ENCODE measurements around the gene GNB2. TPM values are rescaled to one million over a fixed set of nuclear protein-coding genes. Genes with fewer than 3 reads are reported as not detected.
"Not testable (repeated sequence)": the region's sequence is repeated elsewhere in the genome, so short reads cannot be mapped to it uniquely, and the experiment has no call there.

The GNB2 gene
- total RNA-seq, 1 donor from 2014 or later: 115 TPM

DNA sequence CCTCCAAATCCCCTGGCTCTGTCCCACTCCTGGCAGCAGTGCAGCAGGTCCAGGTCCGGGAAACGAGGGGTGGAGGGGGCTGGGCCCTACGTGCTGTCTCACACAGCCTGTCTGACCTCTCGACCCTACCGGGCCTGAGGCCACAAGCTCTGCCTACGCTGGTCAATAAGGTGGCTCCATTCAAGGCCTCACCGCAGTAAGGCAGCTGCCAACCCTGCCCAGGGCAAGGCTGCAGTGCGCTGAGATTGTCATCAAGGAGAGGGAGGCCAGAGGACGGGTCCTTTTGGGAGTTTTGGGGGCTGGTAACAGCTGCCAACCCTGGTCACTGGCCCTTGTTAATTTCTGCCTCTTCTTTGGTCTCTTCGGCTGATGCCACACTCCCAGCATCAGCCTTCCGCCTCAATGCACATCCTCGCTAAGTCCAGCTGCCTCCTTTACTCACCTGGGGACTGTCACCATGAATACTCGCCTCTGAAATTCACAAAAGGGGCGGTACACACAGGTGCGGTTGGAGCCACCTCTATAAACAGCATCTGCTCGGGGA, 50.3 kb downstream of the GNB2 start:
- no peak for DNase-seq (ENCODE audit: low read depth, low spot score)

DNA sequence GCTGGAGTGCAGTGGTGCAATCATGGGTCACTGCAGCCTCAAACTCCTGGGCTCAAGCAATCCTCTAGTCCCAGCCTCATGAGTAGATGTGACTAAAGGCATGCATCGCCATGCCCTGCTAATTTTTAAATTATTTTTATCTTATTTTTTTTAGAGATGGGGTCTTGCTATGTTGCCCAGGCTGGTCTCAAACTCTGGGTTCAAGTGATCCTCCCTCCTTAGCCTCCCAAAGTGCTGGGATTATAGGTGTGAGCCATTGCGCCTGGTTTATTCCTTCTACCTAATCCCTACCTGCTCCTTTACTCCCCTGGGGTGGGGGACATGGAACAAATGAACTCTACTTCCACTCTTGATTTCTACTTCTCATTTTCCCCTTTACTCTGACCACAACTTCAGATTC, 50.8 kb downstream of the GNB2 start:
- not testable (repeated sequence) for DNase-seq (ENCODE audit: low read depth, low spot score)

DNA sequence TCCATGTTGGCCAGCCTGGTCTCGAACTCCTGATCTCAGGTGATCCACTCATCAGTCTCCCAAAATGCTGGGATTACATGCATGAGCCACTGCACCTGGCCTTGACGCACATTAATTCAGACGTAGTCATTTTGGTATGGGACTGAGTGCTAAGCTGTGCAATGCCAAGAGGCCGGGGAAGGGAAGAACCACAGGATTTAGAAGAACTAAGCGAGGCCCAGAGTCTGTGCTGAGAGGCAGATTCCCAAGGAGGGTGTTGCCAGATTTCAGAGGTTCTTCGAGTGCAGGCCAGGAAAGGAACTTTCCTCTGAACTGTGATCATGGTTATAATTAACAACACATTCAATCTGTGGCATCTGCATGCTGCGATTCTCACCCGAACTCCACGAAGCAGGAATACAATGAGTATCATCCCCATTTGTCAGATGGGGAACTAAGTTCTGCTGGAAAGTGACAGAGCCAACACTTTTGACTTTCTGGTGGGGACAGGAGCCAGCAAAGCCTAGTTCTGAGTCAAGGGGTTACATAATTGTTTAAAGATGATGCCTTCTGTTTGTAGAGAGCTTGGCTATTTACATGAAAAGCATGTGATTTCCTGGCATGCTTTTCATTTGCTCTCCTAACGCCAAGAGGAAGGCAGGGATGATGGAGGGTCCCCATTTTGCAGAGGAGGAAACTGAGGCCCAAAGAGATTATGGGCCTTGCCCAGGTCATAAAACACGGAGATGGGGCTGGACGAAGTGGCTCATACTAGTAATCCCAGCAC, 53.6 kb downstream of the GNB2 start:
- DNase-seq (ENCODE audit: low read depth, low spot score): no peak

DNA sequence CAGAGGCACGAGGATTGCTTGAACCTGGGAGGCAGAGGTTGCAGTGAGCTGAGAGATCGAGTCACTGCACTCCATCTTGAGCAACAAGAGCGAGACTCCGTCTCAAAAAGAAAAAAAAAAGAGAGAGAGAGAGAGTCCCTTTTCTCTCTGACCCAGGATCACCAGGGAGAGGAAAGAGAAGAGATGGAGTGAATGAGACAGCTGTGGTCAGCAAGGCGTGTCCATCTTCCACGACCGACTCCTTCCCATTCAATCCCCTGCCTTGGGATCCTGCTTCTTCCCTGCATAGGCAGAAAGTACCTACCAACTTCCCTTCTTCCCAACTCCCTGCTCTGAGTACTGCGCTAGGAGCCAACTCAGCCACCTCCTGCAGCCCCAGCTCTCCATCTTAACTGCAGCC, 54.7 kb downstream of the GNB2 start:
- DNase-seq (ENCODE audit: low read depth, low spot score): no peak

Other genes with a start within 250 kb of the GNB2 start
- 0.42 and 0.53 TPM in 2 replicates for gene ZCWPW1, start 245.0 kb upstream of the GNB2 start, total RNA-seq
- 48.3 and 50.6 TPM in 2 replicates for gene MEPCE, start 243.9 kb upstream of the GNB2 start, total RNA-seq
- gene PPP1R35, start 237.2 kb upstream of the GNB2 start, total RNA-seq: 26.1 and 30.5 TPM in 2 replicates
- 1.2 TPM in 2 replicates for gene SPACDR, start 209.5 kb upstream of the GNB2 start, total RNA-seq
- 31.1 and 35.0 TPM in 2 replicates for gene TSC22D4, start 194.5 kb upstream of the GNB2 start, total RNA-seq
- 2.0 and 4.2 TPM in 2 replicates for gene NYAP1, start 189.8 kb upstream of the GNB2 start, total RNA-seq
- 27.1 and 36.5 TPM in 2 replicates for gene AGFG2, start 134.5 kb upstream of the GNB2 start, total RNA-seq
- gene SAP25, start 99.8 kb upstream of the GNB2 start, total RNA-seq: 0.11 TPM in 1 of 2 replicates, not detected in the other
- 7.3 and 9.6 TPM in 2 replicates for gene LRCH4, start 87.6 kb upstream of the GNB2 start, total RNA-seq
- gene FBXO24, start 87.4 kb upstream of the GNB2 start, total RNA-seq: 0.07 and 0.74 TPM in 2 replicates
- gene PCOLCE, start 71.4 kb upstream of the GNB2 start, total RNA-seq: 0.35 and 0.53 TPM in 2 replicates
- gene MOSPD3, start 61.2 kb upstream of the GNB2 start, total RNA-seq: 4.3 and 4.6 TPM in 2 replicates
- gene TFR2, start 32.2 kb upstream of the GNB2 start, total RNA-seq: 0.33 and 0.85 TPM in 2 replicates
- not detected in 2 replicates for gene ACTL6B, start 17.3 kb upstream of the GNB2 start, total RNA-seq
- 15.8 TPM in 2 replicates for gene GIGYF1, start 20.5 kb downstream of the GNB2 start, total RNA-seq
- gene POP7, start 32.4 kb downstream of the GNB2 start, total RNA-seq: 54.5 and 54.6 TPM in 2 replicates
- not detected in 2 replicates for gene EPO, start 46.7 kb downstream of the GNB2 start, total RNA-seq
- gene ZAN, start 59.9 kb downstream of the GNB2 start, total RNA-seq: not detected in 2 replicates
- 184 and 276 TPM in 2 replicates for gene EPHB4, start 153.8 kb downstream of the GNB2 start, total RNA-seq
- 29.2 and 30.9 TPM in 2 replicates for gene SLC12A9, start 179.0 kb downstream of the GNB2 start, total RNA-seq
- 61.0 and 71.8 TPM in 2 replicates for gene TRIP6, start 193.6 kb downstream of the GNB2 start, total RNA-seq
- gene SRRT, start 201.4 kb downstream of the GNB2 start, total RNA-seq: 56.7 and 66.1 TPM in 2 replicates
- gene UFSP1, start 216.0 kb downstream of the GNB2 start, total RNA-seq: 2.5 and 2.6 TPM in 2 replicates
- gene ACHE, start 222.1 kb downstream of the GNB2 start, total RNA-seq: 0.33 and 0.81 TPM in 2 replicates

Measured in pulmonary artery endothelial cell (primary cell).